OCI-LY1 (cell line): ENCODE results near the gene ZNF683.

ENCODE experiments used
- H2AFZ ChIP-seq: fragments of 200-600 bp; sonication (generic), shearing (Covaris generic); 2 replicates; pipeline ENCODE4 v1.6.0; 2014; ENCODE audit warnings: antibody characterized with exemption, mild to moderate bottlenecking, low read length
- H3F3A ChIP-seq: fragments of 200-600 bp; sonication (generic), shearing (Covaris generic); 2 replicates; pipeline ENCODE4 v1.6.0; 2014; ENCODE audit warnings: mild to moderate bottlenecking, antibody characterized with exemption, low read length, moderate library complexity; ENCODE audit not compliant: insufficient read depth
- H3K27ac ChIP-seq: fragments of 200-600 bp; sonication (generic); 2 replicates; pipeline ENCODE4 v1.5.1; 2014; ENCODE audit warnings: low read length, mixed run types, mild to moderate bottlenecking, low read depth; ENCODE audit not compliant: poor library complexity, severe bottlenecking
- H3K27me3 ChIP-seq: fragments of 200-600 bp; sonication (generic); 2 replicates; pipeline ENCODE4 v1.6.0; 2014; ENCODE audit warnings: antibody characterized with exemption, mild to moderate bottlenecking, low read length, moderate library complexity; ENCODE audit not compliant: insufficient read depth
- H3K36me3 ChIP-seq: fragments of 200-600 bp; sonication (generic); 2 replicates; pipeline ENCODE4 v1.6.1; 2014; ENCODE audit warnings: mild to moderate bottlenecking, antibody characterized with exemption, low read length, moderate library complexity, mixed read lengths; ENCODE audit not compliant: insufficient read depth
- H3K4me1 ChIP-seq: fragments of 200-600 bp; sonication (generic); 2 replicates; pipeline ENCODE4 v1.5.1; 2014; ENCODE audit warnings: mild to moderate bottlenecking, low read length, moderate library complexity; ENCODE audit not compliant: insufficient read depth, severe bottlenecking
- H3K4me2 ChIP-seq: fragments of 200-600 bp; sonication (generic), shearing (Covaris generic); 2 replicates; pipeline ENCODE4 v1.6.1; 2014; ENCODE audit warnings: low read length
- H3K4me3 ChIP-seq: fragments of 200-600 bp; sonication (generic); 2 replicates; pipeline ENCODE4 v1.5.1; 2014; ENCODE audit warnings: low read length, low read depth, mild to moderate bottlenecking, mixed read lengths; ENCODE audit not compliant: poor library complexity, severe bottlenecking
- H3K79me2 ChIP-seq: fragments of 200-600 bp; shearing (Covaris generic); 2 replicates; pipeline ENCODE4 v1.6.1; 2016; ENCODE audit warnings: mixed run types, low read length, mixed read lengths; ENCODE audit not compliant: insufficient read depth
- H3K9ac ChIP-seq: fragments of 200-600 bp; sonication (generic), shearing (Covaris generic); 2 replicates; pipeline ENCODE4 v1.6.1; 2014; ENCODE audit warnings: mild to moderate bottlenecking, low read length, mixed read lengths
- H3K9me2 ChIP-seq: fragments of 200-600 bp; sonication (generic), shearing (Covaris generic); 2 replicates; pipeline ENCODE4 v1.6.1; 2014; ENCODE audit warnings: low read depth, mild to moderate bottlenecking, low read length, mixed read lengths
- H3K9me3 ChIP-seq: fragments of 200-600 bp; shearing (Covaris generic); 2 replicates; pipeline ENCODE4 v1.6.1; 2014; ENCODE audit warnings: low read length, mixed read lengths
- H4K20me1 ChIP-seq: fragments of 200-600 bp; sonication (generic), shearing (Covaris generic); 2 replicates; pipeline ENCODE4 v1.6.0; 2016; ENCODE audit warnings: mild to moderate bottlenecking, low read length; ENCODE audit not compliant: insufficient read depth
- CTCF ChIP-seq: fragments of 200-600 bp; sonication (generic), shearing (Covaris generic); IDR thresholded peaks from 2 replicates; pipeline ENCODE4 v1.5.1; 2017; ENCODE audit warnings: mild to moderate bottlenecking, antibody characterized with exemption, low read length, moderate library complexity, mixed read lengths
- EZH2 ChIP-seq: fragments of 200-600 bp; sonication (generic), shearing (Covaris generic); IDR thresholded peaks from 2 replicates; pipeline ENCODE4 v1.8.0; 2017; ENCODE audit warnings: borderline replicate concordance, mixed run types, mild to moderate bottlenecking, antibody characterized with exemption, low read length, moderate library complexity, mixed read lengths

ZNF683 gene

GRCh38 chr1:26314501-26314900, 58.0 kb downstream of the ZNF683 start:
- Histone ChIP-seq H3K4me1 (peaks cover 44% of the 10 kb centered on the region), H3F3A (no peaks in the 10 kb centered on the region), H3K79me2 (peaks cover 16% of the 10 kb centered on the region), H4K20me1 (no peaks in the 10 kb centered on the region), H3K9me3 (no peaks in the 10 kb centered on the region), H3K4me3 (peak overlapping the region; percentile 84), H3K27me3 (no peaks in the 10 kb centered on the region), H3K9me2 (no peaks in the 10 kb centered on the region), H3K27ac (peak overlapping the region; percentile 97), H3K4me2 (peak overlapping the region; percentile 79; the same call in 1 of the 2 replicates), H3K9ac (peak overlapping the region; percentile 92; the same call in 1 of the 2 replicates), H2AFZ (no peak overlapping the region), H3K36me3 (peaks cover 10% of the 10 kb centered on the region; the same call in 1 of the 2 replicates)
- TF ChIP-seq CTCF (no peak), EZH2 (no peak)
